Kidney epithelial cell (primary cell): ENCODE data around the gene GABPA. TPM values are rescaled to one million over a fixed set of nuclear protein-coding genes. Genes with fewer than 3 reads are reported as not detected.
"Not testable (repeated sequence)": the region's sequence is repeated elsewhere in the genome, so short reads cannot be mapped to it uniquely, and the experiment has no call there.

ENCODE experiments used
- DNase-seq: peaks from one replicate; pipeline ENCODE4 v3.0.0-alpha.2; 2010; ENCODE audit warnings: low read depth
- H3K27me3 ChIP-seq: 2 replicates; pipeline ENCODE4 v1.6.0; 2011; ENCODE audit warnings: low read length; ENCODE audit not compliant: control insufficient read depth, insufficient read depth
- H3K36me3 ChIP-seq: 2 replicates; pipeline ENCODE4 v1.5.1; 2011; ENCODE audit warnings: low read length; ENCODE audit not compliant: control insufficient read depth, insufficient read depth
- H3K4me3 ChIP-seq: 2 replicates; pipeline ENCODE4 v1.5.1; 2011; ENCODE audit warnings: low read depth, mild to moderate bottlenecking, control low read depth, low read length
- CTCF ChIP-seq: IDR thresholded peaks from 2 replicates; pipeline ENCODE4 v1.5.1; 2011; ENCODE audit warnings: mild to moderate bottlenecking, moderate library complexity, low read length, control low read depth, inconsistent platforms; ENCODE audit not compliant: insufficient read depth, poor library complexity, severe bottlenecking
- total RNA-seq: library from RNA; depleted of rRNA; stranded (reverse); fragments of >200 nt; gene quantifications from 2 replicates; pipeline ENCODE4 v1.2.3, GENCODE V29; 2015

GABPA gene
- 16.1 and 16.6 TPM in 2 replicates for total RNA-seq

- H3K36me3 ChIP-seq = no peaks in the 10 kb centered on the region
- no peak for TF ChIP-seq CTCF
- no peaks in the 10 kb centered on the region for H3K27me3 ChIP-seq
- peak within 1 kb of the TSS; percentile 75 for H3K4me3 ChIP-seq
- peak; percentile 91 for DNase-seq
Observed at GRCh38 chr21:25734904-25735645, at the start of gene GABPA, which contains the start of gene ATP5PF. Gene GABPA, plus strand, starts transcription at chr21:25734972. Its CDS starts 6,627 bp downstream, at chr21:25741599. Gene ATP5PF, minus strand, starts transcription at chr21:25734904. Its CDS starts 5,110 bp downstream, at chr21:25729794.

GRCh38 chr21:25687787-25688186 is 47.0 kb upstream of the GABPA start:
- Histone ChIP-seq H3K4me3 (no peak overlapping the region), H3K36me3 (no peaks in the 10 kb centered on the region), H3K27me3 (no peaks in the 10 kb centered on the region)
- no peak for DNase-seq
- no peak for TF ChIP-seq CTCF

- TF ChIP-seq CTCF = no peak
- Histone ChIP-seq H3K36me3 (no peaks in the 10 kb centered on the region), H3K4me3 (no peak overlapping the region), H3K27me3 (no peaks in the 10 kb centered on the region)
- no peak for DNase-seq
Observed at GRCh38 chr21:25688275-25689155, 46.3 kb upstream of the GABPA start.

- no peak for TF ChIP-seq CTCF
- no peaks in the 10 kb centered on the region for H3K27me3 ChIP-seq
Observed at GRCh38 chr21:25689226-25689625, 45.5 kb upstream of the GABPA start.

GRCh38 chr21:25691976-25692375 is 42.8 kb upstream of the GABPA start:
- Histone ChIP-seq H3K4me3 (no peak overlapping the region), H3K36me3 (no peaks in the 10 kb centered on the region), H3K27me3 (no peaks in the 10 kb centered on the region)
- TF ChIP-seq CTCF = no peak
- no peak for DNase-seq

More at GRCh38 chr21:25689226-25689625, 45.5 kb upstream of the GABPA start:
- Histone ChIP-seq H3K36me3 (no peaks in the 10 kb centered on the region), H3K4me3 (no peak overlapping the region)
- DNase-seq = no peak

GRCh38 chr21:25695461-25695860 is 39.3 kb upstream of the GABPA start:
- not testable (repeated sequence) for H3K36me3 ChIP-seq, DNase-seq, H3K27me3 ChIP-seq, H3K4me3 ChIP-seq
